Lower leg skin (tissue), 3 donors: ENCODE results near the gene FAM193A.

Experiments
- CTCF ChIP-seq, 3 donors: fragments of 450-650 bp; IDR thresholded peaks; one replicate each; pipeline ENCODE4 v1.5.1; 2016; ENCODE audit warnings: antibody characterized with exemption in 3 of 3, mild to moderate bottlenecking in 3 of 3, moderate library complexity in 2 of 3
- POLR2A ChIP-seq, 2 donors: fragments of 450-650 bp; IDR thresholded peaks; one replicate each; pipeline ENCODE4 v1.6.1; 2016 to 2017; ENCODE audit warnings: antibody characterized with exemption in 2 of 2, mild to moderate bottlenecking in 1 of 2, moderate library complexity in 1 of 2

GRCh38 chr4:2596611-2597010, 60.2 kb downstream of the FAM193A start:
- no peak for TF ChIP-seq CTCF (IDR thresholded peaks at IDR 0.05)
- no peak for TF ChIP-seq POLR2A (IDR thresholded peaks at IDR 0.05)
